Bronchus fibroblast of lung (primary cell): ENCODE measurements around the gene OR10J5. TPM values are rescaled to one million over a fixed set of nuclear protein-coding genes. Genes with fewer than 3 reads are reported as not detected.

Experiments used
- total RNA-seq: library from RNA; depleted of rRNA; stranded (reverse); fragments of >200 nt; gene quantifications from 2 replicates; pipeline ENCODE4 v1.2.3, GENCODE V29; 2015

Gene OR10J5
- not detected in 2 replicates for total RNA-seq

GRCh38 chr1:159535907-159536306, at the start of gene OR10J5:
TSS of gene OR10J5 (minus strand) at chr1:159536007. CDS start at chr1:159536007, 0 bp downstream.

Other genes starting within 250 kb of the OR10J5 start
- gene FCER1A, start 233.7 kb downstream of the OR10J5 start, total RNA-seq: not detected in 2 replicates
- gene OR10J4, start 103.8 kb downstream of the OR10J5 start, total RNA-seq: not detected in 2 replicates
- not detected in 2 replicates for gene OR10J1, start 96.3 kb downstream of the OR10J5 start, total RNA-seq
- gene APCS, start 51.8 kb upstream of the OR10J5 start, total RNA-seq: not detected in 2 replicates
- not detected in 2 replicates for gene CRP, start 178.6 kb upstream of the OR10J5 start, total RNA-seq
- gene DUSP23, start 245.0 kb upstream of the OR10J5 start, total RNA-seq: 25.3 and 36.5 TPM in 2 replicates